Loucy (cell line): ENCODE measurements around the gene NAV2.

Experiments used
- H2AFZ ChIP-seq: fragments of 200-600 bp; sonication (generic); 2 replicates; pipeline ENCODE4 v1.6.0; 2016; ENCODE audit warnings: antibody characterized with exemption, mild to moderate bottlenecking, low read length, moderate library complexity
- H3F3A ChIP-seq: fragments of 200-600 bp; 2 replicates; pipeline ENCODE4 v1.6.0; 2016; ENCODE audit warnings: antibody characterized with exemption, low read depth, mild to moderate bottlenecking
- H3K27me3 ChIP-seq: fragments of 200-600 bp; sonication (generic); 2 replicates; pipeline ENCODE4 v1.6.1; 2014; ENCODE audit warnings: low read length, mild to moderate bottlenecking; ENCODE audit not compliant: insufficient read depth, poor library complexity, severe bottlenecking
- H3K36me3 ChIP-seq: fragments of 200-600 bp; sonication (generic); 2 replicates; pipeline ENCODE4 v1.6.1; 2016; ENCODE audit warnings: low read length; ENCODE audit not compliant: insufficient read depth
- H3K4me1 ChIP-seq: fragments of 200-600 bp; sonication (generic); 2 replicates; pipeline ENCODE4 v1.5.1; 2014; ENCODE audit warnings: low read length, mild to moderate bottlenecking; ENCODE audit not compliant: insufficient read depth, poor library complexity, severe bottlenecking
- H3K4me2 ChIP-seq: fragments of 200-600 bp; sonication (generic); 2 replicates; pipeline ENCODE4 v1.6.0; 2014; ENCODE audit warnings: antibody characterized with exemption, low read length, low read depth, mild to moderate bottlenecking; ENCODE audit not compliant: poor library complexity, severe bottlenecking
- H3K4me3 ChIP-seq: fragments of 200-600 bp; sonication (generic); 2 replicates; pipeline ENCODE4 v1.5.1; 2014; ENCODE audit warnings: low read length, mild to moderate bottlenecking, mixed read lengths; ENCODE audit not compliant: poor library complexity, severe bottlenecking
- H3K79me2 ChIP-seq: fragments of 200-600 bp; sonication (generic); 2 replicates; pipeline ENCODE4 v1.6.1; 2014; ENCODE audit warnings: low read length; ENCODE audit not compliant: insufficient read depth
- H3K9ac ChIP-seq: fragments of 200-600 bp; sonication (generic); 2 replicates; pipeline ENCODE4 v1.6.0; 2014; ENCODE audit warnings: mild to moderate bottlenecking, low read depth, low read length, moderate library complexity; ENCODE audit not compliant: poor library complexity, severe bottlenecking
- H3K9me2 ChIP-seq: fragments of 200-600 bp; sonication (generic); replicated peaks from 2 replicates; pipeline ENCODE4 v1.6.1; 2016; ENCODE audit warnings: low read depth, low read length, mixed read lengths
- H3K9me3 ChIP-seq: fragments of 200-600 bp; sonication (generic); 2 replicates; pipeline ENCODE4 v1.6.1; 2014; ENCODE audit warnings: mild to moderate bottlenecking, antibody characterized with exemption, low read length, low read depth; ENCODE audit not compliant: insufficient read depth
- H4K20me1 ChIP-seq: fragments of 200-600 bp; sonication (generic); 2 replicates; pipeline ENCODE4 v1.6.0; 2014; ENCODE audit warnings: antibody characterized with exemption, low read length, mild to moderate bottlenecking; ENCODE audit not compliant: insufficient read depth, poor library complexity, severe bottlenecking
- EZH2phosphoT487 ChIP-seq: fragments of 200-600 bp; IDR thresholded peaks from 2 replicates; pipeline ENCODE4 v1.6.1; 2018; ENCODE audit warnings: antibody characterized with exemption, mild to moderate bottlenecking, moderate library complexity, borderline replicate concordance
- TF ChIP-seq, protein P1 (sequence below): fragments of 200-600 bp; sonication (generic); conservative IDR thresholded peaks from 2 replicates; pipeline ENCODE4 v1.5.1; 2014; ENCODE audit warnings: mild to moderate bottlenecking, antibody characterized with exemption, low read length

The NAV2 gene

DNA sequence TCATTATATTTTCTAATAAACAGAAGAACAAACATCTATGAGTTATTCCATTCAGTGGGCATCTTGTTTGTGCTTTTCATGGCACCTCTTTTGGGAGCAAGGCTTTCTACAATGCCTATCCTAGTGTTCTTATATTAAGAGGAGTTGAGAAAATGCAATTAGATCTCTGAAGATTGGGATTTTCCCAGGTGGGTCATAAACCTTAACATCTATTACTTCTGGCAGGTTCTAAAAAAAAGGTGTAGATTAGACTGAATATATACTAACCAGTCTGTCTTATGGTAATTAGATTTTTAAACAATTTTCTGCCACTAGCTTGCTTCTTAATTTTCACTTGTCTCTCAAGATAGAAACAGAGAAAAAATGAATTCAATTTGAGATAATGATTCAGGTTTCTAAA, 128.3 kb downstream of the NAV2 start:
- Histone ChIP-seq H3K4me1 (no peaks in the 10 kb centered on the region), H3K9me2 (no peaks in the 10 kb centered on the region), H3K4me2 (no peak overlapping the region), H2AFZ (no peak overlapping the region), H3K9me3 (no peaks in the 10 kb centered on the region), H3F3A (no peaks in the 10 kb centered on the region), H4K20me1 (no peaks in the 10 kb centered on the region), H3K36me3 (no peaks in the 10 kb centered on the region), H3K79me2 (no peaks in the 10 kb centered on the region), H3K4me3 (no peak overlapping the region), H3K9ac (no peak overlapping the region), H3K27me3 (no peaks in the 10 kb centered on the region)
- TF ChIP-seq, protein P1, sequence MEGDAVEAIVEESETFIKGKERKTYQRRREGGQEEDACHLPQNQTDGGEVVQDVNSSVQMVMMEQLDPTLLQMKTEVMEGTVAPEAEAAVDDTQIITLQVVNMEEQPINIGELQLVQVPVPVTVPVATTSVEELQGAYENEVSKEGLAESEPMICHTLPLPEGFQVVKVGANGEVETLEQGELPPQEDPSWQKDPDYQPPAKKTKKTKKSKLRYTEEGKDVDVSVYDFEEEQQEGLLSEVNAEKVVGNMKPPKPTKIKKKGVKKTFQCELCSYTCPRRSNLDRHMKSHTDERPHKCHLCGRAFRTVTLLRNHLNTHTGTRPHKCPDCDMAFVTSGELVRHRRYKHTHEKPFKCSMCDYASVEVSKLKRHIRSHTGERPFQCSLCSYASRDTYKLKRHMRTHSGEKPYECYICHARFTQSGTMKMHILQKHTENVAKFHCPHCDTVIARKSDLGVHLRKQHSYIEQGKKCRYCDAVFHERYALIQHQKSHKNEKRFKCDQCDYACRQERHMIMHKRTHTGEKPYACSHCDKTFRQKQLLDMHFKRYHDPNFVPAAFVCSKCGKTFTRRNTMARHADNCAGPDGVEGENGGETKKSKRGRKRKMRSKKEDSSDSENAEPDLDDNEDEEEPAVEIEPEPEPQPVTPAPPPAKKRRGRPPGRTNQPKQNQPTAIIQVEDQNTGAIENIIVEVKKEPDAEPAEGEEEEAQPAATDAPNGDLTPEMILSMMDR = no peak
- TF ChIP-seq EZH2phosphoT487 = no peak

DNA sequence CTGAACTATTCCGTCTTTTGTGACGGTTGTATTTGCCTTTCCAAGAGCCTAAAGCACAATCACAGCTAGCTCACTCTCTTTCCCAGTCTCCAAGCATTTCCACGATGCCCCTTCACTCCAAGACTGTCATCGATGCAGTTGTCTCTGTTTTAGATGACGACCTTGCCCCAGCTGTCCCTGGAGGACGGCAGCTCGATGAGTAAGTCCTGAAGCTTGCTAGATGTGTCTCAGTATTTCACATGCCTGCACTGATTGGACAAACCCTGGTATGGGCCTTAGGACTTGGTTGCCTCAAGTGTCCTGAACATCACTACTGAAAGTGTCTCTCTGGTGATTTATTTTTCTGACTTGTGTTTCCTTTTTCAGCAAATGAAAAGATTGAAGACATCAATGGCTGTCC, 129.9 kb downstream of the NAV2 start:
- no peaks in the 10 kb centered on the region for H4K20me1 ChIP-seq
- no peak overlapping the region for H3K4me2 ChIP-seq
- H3K4me3 ChIP-seq = no peak overlapping the region
- H3K9ac ChIP-seq = no peak overlapping the region
- H3K27me3 ChIP-seq = no peaks in the 10 kb centered on the region
- H3K79me2 ChIP-seq = no peaks in the 10 kb centered on the region
- no peak overlapping the region for H2AFZ ChIP-seq
- H3F3A ChIP-seq = no peaks in the 10 kb centered on the region
- no peaks in the 10 kb centered on the region for H3K9me2 ChIP-seq
- no peaks in the 10 kb centered on the region for H3K4me1 ChIP-seq
- no peaks in the 10 kb centered on the region for H3K9me3 ChIP-seq
- TF ChIP-seq, protein P1 = no peak
- TF ChIP-seq EZH2phosphoT487 = no peak
- no peaks in the 10 kb centered on the region for H3K36me3 ChIP-seq

DNA sequence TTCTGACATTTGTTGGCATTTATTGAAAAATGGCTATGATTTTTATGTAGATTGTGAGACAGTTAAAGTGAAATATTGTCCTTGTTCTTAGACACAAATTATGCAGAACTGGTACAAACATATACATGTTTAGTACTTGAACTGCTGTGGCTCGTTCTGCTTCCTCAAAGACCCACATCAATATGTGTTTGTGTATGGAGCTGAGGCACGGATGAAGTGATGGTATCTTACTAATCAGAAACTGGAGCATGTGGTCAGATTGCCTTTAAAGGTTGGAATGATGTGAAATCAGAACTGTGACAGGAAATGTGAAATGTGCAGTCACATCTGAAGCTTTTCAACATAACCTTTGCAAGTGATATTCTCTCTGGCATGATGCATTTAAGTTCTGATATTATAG, 130.4 kb downstream of the NAV2 start:
- no peak overlapping the region for H3K9ac ChIP-seq
- TF ChIP-seq EZH2phosphoT487 = no peak
- TF ChIP-seq, protein P1 = no peak
- H3K79me2 ChIP-seq = no peaks in the 10 kb centered on the region
- H2AFZ ChIP-seq = no peak overlapping the region
- H3K9me3 ChIP-seq = no peaks in the 10 kb centered on the region
- no peaks in the 10 kb centered on the region for H4K20me1 ChIP-seq
- H3K27me3 ChIP-seq = no peaks in the 10 kb centered on the region
- no peaks in the 10 kb centered on the region for H3K4me1 ChIP-seq
- no peaks in the 10 kb centered on the region for H3K9me2 ChIP-seq
- no peak overlapping the region for H3K4me3 ChIP-seq
- H3K36me3 ChIP-seq = no peaks in the 10 kb centered on the region
- H3F3A ChIP-seq = no peaks in the 10 kb centered on the region
- no peak overlapping the region for H3K4me2 ChIP-seq
